ENCODE measurements around the gene SMARCA1.

The SMARCA1 gene

DNA sequence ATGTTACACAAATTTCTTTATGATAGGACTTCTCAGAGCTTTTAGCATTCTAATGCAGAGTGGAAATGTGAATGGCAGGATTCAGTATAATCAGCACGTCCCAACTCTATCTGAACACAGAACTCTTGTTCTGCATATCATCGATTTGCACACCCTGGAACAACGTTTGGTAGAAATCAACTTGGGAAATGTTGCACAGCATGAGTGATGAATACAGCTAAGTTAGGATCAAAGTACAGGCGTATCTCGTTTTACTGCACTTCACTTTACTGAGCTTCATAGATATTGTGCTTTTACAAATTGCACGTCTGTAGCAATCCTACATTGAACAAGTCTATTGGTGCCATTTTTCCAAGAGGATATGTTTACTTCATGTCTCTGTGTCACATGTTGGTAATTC, 70.8 kb downstream of the SMARCA1 start:
- no peak for DNase-seq (ENCODE audit: low spot score)

DNA sequence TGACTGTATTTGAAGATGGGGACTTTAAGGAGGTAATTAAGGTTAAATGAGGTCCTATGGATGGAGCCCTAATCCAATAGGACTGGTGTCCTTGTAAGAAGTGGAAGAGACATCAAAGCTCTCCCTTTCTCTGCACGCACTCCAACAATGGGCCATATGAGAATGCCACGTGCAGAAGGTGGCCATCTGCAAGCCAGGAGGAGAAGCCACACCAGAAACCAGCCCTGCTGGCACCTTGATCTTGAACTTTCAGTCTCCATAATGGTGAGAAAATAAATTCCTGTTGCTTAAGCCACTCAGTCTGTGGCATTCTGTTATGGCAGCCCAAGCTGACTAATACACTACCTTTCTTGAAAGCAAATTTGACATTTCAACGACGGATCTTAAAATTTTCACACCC, 73.2 kb downstream of the SMARCA1 start:
- DNase-seq (ENCODE audit: low spot score) = no peak

GRCh38 chrX:129449148-129449547, 74.1 kb downstream of the SMARCA1 start:
- DNase-seq (ENCODE audit: low spot score) = no peak

- no peak for DNase-seq (ENCODE audit: low spot score)
These were observed 77.9 kb downstream of the SMARCA1 start for GRCh38 chrX:129445436-129445835.

DNA sequence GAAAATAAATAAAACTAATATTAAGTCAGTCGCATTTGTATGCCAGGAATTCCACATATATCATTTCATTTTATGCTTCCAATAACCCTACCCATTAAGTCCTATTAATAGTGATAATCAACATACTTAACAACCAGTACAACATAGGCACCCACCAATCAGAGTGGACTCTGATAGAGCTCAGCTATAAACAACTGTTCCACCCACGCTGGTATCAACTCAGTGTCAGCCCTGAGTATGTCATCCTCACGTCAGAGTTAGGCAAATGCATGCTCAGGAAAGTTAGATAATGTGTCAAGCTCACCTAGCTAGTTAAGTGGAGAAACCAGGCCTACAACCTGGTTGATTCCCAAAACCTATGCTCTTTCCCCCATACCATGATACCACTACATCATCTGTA, 89.3 kb downstream of the SMARCA1 start:
- no peak for DNase-seq (ENCODE audit: low spot score)

- no peak for DNase-seq (ENCODE audit: low spot score)
These were observed 89.8 kb downstream of the SMARCA1 start for GRCh38 chrX:129433461-129433860.

GRCh38 chrX:129427267-129427666, 96.0 kb downstream of the SMARCA1 start:
- DNase-seq (ENCODE audit: low spot score) = no peak

DNA sequence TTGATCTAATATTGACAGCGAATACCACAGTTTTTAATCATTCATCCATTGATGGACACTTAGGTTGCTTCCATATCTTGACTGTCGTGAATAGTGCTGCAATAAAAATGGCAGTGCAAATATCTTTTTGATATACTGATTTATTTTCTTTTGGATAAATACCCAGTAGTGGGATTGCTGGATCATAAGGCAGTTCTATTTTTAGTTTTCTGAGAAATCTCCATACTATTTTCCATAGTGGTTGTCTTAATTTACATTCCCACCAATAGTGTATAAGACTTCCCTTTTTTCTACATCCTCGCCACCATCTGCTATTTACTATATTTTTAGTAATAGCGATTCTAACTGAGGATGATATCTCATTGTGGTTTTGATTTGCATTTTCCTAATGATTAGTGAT, 100.1 kb downstream of the SMARCA1 start:
- DNase-seq (ENCODE audit: low spot score) = no peak

DNA sequence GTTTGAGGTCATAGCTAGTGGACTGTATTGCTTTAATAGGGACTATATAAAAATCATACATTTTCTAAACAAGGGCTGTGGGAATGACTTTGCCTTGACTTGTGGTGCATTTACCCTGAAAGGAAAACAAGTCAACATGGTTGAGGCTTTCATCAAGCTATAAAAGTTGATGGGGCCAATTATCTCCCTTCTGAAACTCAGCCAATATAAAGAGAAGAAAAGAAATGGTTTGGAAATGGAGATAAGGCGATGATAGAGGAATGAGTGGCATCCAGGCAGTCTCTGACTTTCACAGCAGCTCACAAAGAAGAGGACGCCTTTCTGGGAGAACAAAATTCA, 118.7 kb downstream of the SMARCA1 start:
- DNase-seq (ENCODE audit: low spot score) = no peak

DNA sequence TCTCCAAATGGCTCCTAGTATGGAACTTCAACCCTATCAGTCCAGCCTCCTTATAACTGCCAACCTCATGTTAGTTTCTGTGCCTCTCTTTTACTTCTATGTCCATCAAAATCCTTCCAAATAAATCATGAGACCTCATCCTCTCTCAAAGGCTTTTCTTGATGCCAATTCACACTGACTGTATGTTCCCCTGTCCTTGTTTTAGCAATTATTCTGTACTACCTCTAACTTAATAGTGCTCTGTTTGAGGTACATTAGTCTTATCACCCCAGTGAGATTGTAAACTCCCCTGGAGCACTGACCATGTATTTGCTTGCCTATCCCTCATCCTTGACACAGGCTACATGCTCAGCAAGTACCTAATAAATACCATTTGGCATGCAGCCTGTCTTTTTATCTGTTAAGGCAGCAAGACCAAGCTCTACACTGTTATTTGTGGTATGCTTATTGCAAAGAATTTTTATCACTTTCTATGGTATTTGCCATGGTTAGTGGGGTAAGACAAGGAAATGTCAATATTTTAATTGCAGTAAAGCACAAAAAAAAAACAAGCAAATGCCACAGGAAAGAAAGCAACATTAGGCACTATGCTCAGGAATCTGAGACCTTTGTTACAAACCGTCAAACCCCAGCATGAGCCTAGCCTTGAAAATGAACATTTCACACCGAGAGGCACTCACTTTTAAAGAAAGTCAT, 119.2 kb downstream of the SMARCA1 start:
- DNase-seq (ENCODE audit: low spot score) = no peak
